Stimulated activated CD4-positive, alpha-beta T cell treated with anti-CD3 and anti-CD28 coated beads, Interleukin-2, amount 100 ng/mL, for 48 hours (primary cell): ENCODE measurements around the gene ARHGEF25.
"Not testable (repeated sequence)": the region's sequence is repeated elsewhere in the genome, so short reads cannot be mapped to it uniquely, and the experiment has no call there.

Experiments
- DNase-seq, 2 donors: peaks; one replicate each; pipeline ENCODE4 v3.0.0-alpha.2; 2020

The ARHGEF25 gene

DNA sequence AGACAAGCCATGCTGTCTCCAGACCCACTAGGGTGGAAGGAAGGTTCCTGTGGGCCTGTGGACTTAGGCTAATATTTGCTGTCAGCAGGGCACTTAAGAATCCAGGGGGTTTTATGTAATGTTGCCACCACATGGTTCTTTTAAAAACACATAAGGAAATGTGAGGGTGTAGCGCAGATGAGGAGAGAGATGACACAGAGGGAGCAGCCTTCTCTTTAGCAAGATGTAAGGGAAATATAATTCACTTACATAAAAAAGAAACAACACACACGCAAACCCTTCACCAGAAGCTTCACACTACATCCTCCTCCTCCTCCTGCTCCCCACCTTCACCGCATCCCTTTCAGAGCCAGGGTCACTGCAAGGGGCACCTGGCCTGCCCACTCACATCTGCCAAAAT, 25.1 kb upstream of the ARHGEF25 start:
- no peak for DNase-seq

DNA sequence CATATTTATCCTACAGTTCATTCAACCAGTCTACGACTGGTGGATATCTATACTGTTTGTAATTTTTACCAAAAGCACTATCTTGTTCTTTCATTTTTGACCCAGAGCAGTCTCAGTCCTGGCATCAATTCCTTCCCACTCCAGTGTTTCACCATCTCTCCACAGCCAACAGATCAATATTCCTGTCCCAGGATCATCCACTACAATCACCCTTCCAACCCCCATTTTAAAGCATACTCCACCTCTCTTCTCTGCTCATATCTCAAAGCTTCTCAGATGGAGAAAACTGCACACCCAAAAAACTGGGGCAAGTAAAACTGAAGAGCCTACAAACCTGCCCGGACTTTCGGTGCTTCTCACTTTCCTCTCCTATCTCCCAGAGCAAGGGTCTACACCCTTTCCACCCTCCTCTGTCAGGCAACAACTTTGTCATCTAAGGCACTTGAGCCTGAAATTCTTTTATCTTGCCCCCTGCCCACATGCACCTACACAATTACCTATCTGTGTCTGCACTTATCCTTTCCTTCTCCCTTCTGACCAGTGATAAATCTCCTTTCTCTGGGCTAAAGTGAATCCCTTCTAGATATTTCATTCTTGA, 24.3 kb upstream of the ARHGEF25 start:
- no peak for DNase-seq

DNA sequence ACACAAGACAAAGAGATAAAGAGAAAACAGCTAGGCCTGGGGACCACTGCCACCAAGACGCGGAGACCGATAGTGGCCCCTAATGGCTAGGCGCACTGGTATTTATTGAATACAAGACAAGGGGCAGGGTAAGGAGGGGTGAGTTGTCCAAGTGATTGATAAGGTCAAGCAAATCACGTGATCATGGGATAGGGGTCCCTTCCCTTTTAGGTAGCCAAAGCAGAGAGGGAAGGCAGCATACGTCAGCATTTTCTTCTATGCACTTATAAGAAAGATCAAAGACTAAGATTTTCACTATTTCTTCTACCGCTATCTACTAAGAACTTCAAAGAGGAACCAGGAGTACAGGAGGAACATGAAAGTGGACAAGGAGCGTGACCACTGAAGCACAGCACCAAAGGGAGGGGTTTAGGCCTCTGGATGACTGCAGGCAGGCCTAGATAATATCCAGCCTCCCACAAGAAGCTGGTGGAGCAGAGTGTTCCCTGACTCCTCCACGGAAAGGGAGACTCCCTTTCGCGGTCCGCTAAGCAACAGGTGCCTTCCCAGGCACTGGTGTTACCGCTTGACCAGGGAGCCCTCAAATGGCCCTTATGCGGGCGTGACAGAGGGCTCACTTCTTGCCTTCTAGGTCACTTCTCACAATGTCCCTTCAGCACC, 22.2 kb upstream of the ARHGEF25 start:
- not testable (repeated sequence) for DNase-seq

DNA sequence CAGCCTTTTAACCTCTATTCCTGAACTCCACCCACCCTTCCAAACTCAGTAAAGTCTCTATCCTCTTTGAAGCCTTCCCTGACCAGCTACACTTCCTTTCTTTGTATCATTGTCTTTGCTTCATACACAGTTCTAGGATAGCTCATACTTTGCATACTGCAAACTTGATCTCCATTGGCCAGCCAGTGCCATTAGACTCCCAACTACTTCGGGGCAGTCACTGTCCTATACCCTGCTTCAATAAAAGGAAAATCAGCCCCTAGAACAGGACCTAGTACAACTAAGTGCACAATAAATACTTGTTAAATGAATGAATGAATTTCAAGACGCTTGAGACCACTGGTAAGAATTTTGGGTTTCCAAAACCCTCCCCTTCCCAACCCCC, 20.8 kb upstream of the ARHGEF25 start:
- no peak for DNase-seq

DNA sequence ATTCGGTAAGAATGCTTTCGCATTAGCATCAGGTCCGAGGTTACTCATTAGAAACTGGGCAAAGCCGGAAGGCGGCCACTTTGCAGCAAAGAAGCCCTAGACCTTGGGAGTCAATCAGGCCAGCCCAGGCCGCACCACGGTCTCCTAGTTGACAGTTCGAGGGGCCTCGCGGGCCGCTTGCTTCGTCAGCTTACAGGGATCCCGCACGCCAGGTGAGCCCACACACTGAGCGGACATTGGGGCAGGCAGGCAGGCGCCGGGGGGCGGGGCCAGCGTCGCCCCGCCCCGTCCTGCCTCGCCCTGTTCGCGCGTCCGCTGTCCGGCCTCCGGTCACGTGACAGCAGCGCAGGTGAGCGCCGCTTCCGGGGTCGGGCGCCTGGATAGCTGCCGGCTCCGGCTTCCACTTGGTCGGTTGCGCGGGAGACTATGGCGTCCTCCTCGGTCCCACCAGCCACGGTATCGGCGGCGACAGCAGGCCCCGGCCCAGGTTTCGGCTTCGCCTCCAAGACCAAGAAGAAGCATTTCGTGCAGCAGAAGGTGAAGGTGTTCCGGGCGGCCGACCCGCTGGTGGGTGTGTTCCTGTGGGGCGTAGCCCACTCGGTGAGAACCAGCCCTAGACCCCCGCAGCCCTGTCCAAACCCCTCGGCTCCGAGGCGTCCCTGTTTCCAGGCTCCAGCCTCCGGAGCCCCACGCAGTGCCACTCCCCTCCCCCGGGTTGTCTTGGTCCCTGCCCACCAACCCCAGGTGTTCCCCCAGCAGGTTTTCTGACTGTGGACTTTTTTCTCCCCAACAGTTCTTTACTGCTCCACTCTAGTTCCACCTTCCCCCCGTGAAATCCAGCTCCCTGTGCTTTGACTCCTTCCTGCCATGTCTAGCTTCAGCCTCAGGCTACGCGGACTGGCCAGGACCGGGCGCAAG, 20.1 kb upstream of the ARHGEF25 start, which contains the start of gene PIP4K2C:
Gene PIP4K2C, plus strand, starts transcription at position 329 of the 918 bp plus-strand sequence. Its CDS starts 98 bp downstream, at position 427.
- DNase-seq = peak; percentile 71 to 76

DNA sequence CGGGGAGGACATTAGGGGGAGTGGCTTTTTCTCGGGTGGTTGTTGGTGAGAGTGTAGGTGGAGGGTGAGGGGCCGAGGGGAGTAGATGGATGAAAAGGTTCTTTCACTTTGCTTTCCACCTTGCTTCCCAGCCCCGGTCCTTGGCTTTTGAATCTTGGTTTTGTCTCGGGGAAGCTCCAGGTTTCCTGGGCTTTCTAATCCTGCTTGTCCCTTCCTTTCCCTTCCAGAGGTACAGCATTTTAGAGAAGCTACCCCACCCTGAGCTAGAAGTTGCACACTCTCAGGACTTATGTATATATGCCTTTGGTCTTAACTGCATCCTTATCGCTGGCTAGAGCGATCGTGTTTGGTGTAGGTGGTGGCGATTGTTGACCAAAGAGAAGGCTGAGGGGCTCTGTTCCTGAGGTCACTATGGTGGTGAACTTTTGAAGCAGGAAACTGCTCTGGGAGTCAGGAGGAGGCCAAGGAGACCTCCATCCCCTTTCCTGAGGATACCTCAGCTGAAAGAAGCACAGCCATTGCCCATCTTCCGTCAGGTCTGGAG, 19.4 kb upstream of the ARHGEF25 start:
- no peak for DNase-seq

DNA sequence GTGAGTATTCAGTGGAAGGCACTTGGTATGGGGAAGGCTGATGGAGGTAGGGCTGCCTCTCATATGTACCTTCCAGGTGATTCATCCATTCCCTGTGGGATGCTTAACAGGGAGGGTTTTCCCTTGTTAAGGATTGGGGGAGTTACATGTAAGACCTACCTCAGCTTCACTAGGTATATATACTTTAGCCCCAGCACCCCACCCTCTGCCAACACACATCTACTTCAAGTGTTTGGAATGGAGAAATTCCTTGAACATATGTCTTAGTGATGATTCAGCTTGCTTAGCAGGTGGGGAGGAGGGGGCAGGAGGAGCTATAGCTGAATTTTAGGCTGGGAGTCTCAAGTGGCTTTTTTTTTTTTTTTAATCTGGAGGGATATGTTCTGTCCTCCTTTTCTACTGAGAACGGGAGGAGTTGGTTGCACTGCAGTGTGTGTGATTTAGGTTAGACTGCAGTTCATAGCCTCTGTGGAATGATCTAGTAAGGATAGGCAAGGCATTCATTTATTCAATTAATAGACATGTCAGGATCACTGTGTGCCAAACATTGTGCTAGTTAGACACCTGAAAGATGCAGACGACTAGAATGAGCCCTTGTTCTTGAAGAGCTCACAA, 18.6 kb upstream of the ARHGEF25 start:
- DNase-seq = no peak

DNA sequence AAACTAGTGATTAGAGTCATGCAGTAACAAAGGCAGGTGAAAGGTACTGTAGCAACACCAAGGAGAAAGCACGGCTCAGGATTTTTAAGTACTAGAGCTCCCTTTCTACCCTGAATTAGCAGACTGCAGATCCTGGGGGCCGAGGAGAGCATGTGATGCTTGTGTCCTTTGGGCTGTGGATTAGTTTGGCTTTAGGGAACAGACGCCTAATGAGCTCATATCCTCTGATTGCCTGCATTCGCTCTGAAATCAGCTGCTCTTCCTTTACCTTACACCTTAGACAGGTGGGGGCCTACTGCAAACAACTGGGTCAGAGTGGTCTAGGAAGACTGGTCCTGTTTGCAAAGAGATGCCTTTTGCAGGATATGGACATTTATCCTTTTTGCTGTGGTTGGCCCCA, 18.0 kb upstream of the ARHGEF25 start:
- DNase-seq = no peak

DNA sequence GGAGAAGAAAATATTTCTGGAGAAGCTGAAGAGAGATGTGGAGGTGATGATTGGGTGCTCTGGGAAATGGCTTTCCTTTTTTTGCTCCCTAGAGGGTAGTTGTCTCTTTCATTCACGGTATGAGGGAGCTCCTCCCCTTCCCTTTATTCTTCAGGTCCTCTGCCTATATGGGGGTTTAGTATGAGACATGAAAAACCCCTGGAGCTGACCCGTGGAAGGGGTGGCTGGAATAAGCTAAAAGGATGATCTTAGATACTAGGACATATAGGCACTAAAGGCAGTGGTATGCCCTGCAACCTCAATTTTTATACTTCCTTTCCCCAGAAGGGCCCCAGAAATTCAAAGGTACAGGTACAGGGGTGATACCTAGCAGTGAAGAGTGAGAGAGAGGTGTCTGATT, 10.8 kb upstream of the ARHGEF25 start:
- no peak for DNase-seq

DNA sequence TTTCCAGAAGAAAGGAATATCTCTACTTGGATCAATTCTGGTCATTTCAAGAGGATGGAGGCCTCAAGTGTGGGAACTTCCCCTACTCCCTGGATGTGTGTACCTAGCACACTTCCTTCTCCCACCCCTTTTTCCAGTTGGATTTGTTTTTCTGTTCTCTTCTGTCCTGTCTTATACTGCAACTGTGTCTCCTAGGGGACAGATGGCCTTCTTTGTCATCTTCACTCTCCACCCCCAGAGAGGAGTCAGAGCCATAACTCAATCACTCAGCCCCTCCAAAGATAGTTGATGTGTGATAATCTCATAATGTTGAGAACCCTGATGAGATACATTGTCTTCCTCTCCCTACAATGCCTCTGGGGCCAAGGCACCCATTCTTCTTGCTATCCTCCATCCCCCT, 8.7 kb upstream of the ARHGEF25 start:
- DNase-seq = no peak

DNA sequence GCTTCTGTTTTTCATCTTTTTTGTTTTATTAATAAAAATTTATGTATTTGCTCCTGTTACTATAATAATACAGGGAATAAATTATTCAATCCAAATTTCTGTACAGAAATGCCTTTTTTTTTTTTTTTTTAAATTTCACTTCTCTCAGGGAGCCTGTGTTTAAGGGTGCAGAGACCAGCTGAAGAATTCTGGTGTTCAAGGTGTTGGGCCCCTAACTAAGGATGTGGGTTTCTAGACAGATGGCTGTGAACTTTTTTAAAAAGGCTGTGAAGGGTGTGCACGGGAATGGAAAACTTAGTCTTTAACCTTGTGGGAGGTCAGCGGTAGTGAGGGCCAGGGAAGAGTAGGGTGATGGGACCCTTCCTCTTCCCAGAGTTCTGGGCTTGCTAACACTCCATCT, 7.9 kb upstream of the ARHGEF25 start:
- DNase-seq = no peak

DNA sequence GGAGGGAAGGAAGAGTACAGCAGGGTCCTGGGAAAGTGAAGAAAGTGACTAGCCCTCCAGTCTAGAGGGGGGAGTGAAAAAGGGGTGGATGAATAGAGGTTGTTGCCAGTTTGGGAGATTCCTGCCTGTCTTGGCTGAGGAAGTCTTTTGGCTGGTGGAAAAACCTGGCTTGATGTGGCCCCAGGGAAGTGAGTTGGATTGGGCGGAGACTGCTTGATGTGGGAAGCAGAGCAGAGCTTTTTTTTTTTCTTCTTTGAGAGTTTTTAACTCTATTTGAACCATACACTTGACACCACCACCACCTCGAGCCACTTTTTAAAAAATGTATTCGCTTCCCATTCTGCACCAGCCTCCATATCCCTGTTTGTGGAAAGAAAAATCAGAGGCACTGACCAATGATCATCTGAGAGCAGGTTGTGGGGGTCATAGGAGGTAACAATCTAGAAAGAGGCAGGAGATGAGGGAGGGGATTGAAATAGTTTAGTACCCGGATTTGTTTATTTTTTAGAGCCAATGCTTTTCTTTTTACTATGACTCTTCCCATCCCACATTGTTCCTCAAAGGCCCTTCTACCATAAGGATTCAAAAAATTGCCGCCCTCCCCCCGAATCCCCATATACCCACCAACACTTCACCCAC, 7.3 kb upstream of the ARHGEF25 start:
- no peak for DNase-seq

DNA sequence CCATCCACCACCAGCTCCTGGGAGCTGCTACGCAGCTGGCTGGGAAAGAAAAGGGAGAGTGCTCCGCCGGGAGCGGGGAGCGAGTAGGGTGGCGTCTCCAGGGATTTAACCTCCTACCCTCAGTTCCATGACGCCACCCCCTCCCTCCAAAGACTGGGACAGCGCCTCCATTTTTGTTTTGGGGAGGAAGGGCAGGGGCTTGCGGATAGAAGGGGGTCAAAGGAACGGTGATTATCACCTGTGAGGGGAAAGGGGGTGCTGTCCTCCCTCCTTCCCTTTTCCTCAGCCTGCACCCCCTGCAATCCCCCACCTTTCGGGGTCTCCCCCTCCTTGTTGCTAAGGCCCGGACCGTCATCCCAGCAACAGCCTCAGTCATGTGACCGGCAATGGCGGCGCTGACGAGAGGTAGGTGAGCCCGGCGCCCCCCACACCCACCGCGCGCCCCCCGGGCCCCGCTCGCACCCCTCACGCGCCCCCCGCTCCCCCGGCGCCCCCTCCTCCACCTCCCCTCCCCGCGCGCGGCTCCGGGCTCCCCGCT, 6.7 kb upstream of the ARHGEF25 start, which contains the start of gene DTX3:
Gene DTX3, plus strand, starts transcription at position 371 of the 538 bp plus-strand sequence. CDS start 1,694 bp downstream, outside the sequence.
- peak; percentile 24 to 31 for DNase-seq

DNA sequence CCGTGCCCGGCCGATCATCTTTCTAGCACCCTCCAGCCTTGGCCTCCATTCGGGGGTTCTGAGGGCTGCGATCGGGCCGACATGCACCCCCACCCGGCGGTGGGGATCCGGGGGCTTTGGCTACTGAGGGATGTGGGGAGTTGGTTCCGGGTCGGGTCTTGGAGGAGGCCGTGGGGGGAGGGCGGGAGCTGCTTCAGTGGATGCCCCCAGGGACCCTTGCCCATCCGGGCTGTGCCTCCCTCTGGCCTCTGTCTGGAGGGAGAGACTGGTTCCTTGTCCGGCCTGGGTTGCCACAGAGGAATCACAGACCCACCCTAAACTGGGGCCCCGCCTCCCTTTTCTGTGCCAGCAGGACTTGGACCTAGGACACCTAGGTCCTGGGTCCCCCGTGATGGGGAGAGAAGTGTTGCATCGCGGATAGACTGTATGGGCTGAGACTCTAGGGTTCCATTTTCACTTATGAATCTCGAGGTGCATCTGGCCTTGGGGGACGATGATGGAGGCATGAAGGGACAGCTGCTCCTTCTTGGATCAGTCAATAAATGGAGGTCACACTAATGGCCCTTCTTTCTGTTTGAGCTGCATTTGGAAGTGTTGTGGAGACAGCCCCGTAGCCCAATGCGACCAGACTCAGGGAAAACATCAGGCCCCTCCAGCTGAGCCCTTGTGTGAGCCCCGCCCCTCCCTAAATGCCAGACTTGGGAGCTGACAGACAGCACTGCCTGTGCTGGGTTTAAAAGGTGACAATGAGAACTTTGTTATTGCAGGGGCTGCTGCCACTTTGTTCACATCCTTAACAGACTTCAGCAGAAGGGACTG, 6.0 kb upstream of the ARHGEF25 start:
- no peak for DNase-seq

DNA sequence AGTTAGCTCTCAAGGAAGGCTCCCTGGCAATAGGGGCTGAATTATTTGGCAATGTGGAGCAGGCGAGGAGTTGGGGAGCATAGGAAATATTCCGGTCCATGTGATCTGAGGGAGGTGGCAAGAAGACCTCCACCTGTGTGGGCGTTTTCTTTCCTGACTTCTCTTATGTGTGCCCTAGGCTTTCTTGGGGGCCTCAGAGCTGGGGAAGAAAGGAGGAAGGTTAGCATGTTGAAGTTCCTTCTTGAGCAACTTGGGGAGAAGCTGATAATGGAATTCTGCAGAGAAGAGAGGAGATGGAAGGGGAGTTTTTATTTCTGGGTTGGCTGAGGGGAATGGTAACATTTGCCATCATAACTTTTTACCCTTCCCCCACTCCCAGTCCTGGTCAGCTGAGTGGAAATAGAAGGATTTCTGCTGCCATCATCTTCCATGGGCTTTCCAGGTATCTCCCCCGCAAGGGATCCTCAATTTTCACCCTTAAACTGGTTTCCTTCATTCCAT, 5.4 kb upstream of the ARHGEF25 start:
- DNase-seq = no peak

DNA sequence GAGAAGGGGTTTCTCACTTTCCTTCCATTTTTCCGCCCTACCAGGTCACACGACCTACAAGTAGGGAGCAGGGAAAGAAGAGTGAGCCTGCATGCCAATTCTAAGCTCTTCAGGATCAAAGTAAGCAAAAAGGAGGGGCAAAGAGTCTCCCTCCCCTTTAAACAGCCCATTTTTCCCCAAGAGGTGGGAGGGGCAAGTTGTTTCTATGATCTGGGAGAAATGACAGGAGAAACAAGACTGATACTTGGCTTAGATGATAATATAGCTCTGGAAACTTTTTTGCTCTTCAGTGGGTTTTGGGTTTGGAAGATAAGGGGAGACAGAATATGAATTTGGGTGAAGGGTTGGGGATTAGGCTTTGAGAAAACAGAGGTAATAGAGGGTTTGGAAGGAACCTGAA, 4.8 kb upstream of the ARHGEF25 start:
- no peak for DNase-seq

DNA sequence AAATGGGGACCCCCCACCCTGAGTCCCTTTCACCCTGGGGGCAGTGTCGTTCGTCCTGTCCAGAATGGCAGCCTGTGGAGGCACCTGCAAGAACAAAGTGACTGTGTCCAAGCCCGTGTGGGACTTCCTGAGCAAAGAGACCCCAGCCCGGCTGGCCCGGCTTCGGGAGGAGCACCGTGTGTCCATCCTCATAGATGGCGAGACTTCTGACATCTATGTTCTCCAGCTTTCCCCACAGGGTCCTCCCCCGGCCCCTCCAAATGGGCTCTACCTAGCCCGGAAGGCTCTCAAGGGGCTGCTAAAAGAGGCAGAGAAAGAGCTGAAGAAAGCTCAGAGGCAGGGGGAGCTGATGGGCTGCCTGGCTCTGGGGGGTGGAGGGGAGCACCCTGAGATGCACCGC, 4.4 kb upstream of the ARHGEF25 start:
- DNase-seq = no peak

DNA sequence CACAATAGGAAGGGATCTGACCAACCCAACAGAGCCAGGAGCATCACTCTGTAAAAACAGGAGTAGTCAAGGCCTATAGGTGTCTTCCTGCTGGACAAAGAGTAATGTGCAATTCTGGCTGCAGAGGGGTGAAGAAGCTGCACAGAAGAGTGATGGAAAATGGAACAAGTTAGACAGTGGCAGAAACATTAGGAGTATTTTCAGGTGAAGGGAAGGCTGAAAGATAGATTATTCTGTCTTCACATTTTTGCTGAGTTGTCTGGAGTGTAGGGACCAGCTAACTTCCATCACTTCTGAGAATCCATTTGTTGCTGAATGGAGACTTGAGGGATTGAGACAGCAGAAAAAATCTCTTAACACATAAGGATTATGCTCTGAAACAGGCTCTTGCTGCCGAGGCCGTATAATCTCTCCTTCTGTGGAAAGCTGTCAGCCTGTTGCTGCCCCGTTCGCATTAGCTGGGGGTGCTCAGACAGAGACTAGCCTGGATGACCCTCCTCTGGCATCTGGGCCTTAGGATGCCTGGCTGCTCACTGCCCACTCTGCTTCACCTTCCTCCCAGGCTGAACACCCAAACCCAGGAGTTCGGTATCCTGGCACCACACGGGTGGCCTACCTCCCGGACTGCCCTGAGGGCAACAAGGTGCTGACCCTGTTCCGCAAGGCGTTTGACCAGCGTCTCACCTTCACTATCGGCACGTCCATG, 3.1 kb upstream of the ARHGEF25 start:
- no peak for DNase-seq

DNA sequence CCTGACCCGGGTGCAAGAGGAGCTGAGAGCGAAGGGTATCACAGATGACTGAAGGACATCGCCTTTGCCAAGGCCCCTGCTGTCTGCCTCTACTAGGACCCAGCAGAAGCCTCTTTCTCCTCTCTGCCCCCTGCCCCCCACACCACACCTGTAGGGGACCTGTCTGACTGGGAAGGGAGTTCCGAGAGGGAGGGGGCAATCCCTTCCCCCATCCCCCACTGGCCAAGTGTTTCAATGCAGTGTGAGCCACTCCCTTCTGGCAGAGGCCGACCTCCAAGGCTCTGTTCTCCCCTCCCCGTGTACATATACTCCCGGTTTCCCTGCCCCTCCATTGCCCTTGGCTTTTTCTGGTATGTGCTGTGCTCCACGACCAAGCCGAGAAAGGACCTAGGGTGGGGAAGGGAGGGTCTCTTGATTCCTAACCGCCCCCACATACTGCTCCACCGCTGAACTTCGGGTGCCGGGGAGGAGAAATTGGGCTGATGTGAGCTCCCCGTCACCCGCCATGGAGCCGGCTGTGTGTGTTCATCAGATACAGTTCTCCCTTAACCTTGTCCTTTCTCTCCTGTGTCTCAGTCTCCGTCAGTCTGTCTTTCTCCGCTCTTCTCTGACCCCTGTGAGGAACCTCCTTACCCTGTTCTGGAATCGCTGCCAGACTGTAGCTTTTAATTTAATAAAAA, 2.0 kb upstream of the ARHGEF25 start:
- no peak for DNase-seq
